WERI-Rb-1 (cell line): ENCODE results near the gene HABP4.

Experiments
- DNase-seq: peaks from one replicate; pipeline ENCODE4 v3.0.0-alpha.2; 2020
- H3K27ac ChIP-seq: fragments of 250-450 bp; sonication (Bioruptor Pico); 2 replicates; pipeline ENCODE4 v1.5.1; 2020; ENCODE audit warnings: mild to moderate bottlenecking, moderate library complexity
- H3K27me3 ChIP-seq: fragments of 250-450 bp; sonication (Bioruptor Pico); 2 replicates; pipeline ENCODE4 v1.5.1; 2021; ENCODE audit warnings: mild to moderate bottlenecking, low read depth, moderate library complexity; ENCODE audit not compliant: insufficient read depth, severe bottlenecking
- H3K36me3 ChIP-seq: fragments of 250-450 bp; sonication (Bioruptor Pico); 2 replicates; pipeline ENCODE4 v1.5.1; 2020; ENCODE audit warnings: mild to moderate bottlenecking, moderate library complexity
- H3K4me3 ChIP-seq: 2 replicates; pipeline ENCODE4 v1.5.1; 2011; ENCODE audit warnings: low read depth, mild to moderate bottlenecking, control low read depth, low read length
- H3K9me3 ChIP-seq: fragments of 250-450 bp; sonication (Bioruptor Pico); 2 replicates; pipeline ENCODE4 v1.5.1; 2021; ENCODE audit warnings: mild to moderate bottlenecking, moderate library complexity; ENCODE audit not compliant: severe bottlenecking
- CTCF ChIP-seq: IDR thresholded peaks from 2 replicates; pipeline ENCODE4 v1.5.1; 2011; ENCODE audit warnings: low read depth, mild to moderate bottlenecking, control low read depth, inconsistent platforms, low read length

The HABP4 gene

GRCh38 chr9:96483197-96483596 is 33.2 kb downstream of the HABP4 start:
- Histone ChIP-seq H3K36me3 (peaks cover 28% of the 10 kb centered on the region), H3K4me3 (no peak overlapping the region), H3K27ac (no peak overlapping the region), H3K9me3 (no peaks in the 10 kb centered on the region), H3K27me3 (no peaks in the 10 kb centered on the region)
- TF ChIP-seq CTCF = no peak
- DNase-seq = no peak

- Histone ChIP-seq H3K4me3 (no peak overlapping the region), H3K27me3 (no peaks in the 10 kb centered on the region), H3K36me3 (peaks cover 35% of the 10 kb centered on the region), H3K27ac (no peak overlapping the region), H3K9me3 (no peaks in the 10 kb centered on the region)
- TF ChIP-seq CTCF = no peak
- DNase-seq = no peak
These were observed 33.9 kb downstream of the HABP4 start for GRCh38 chr9:96483733-96484390.

- Histone ChIP-seq H3K36me3 (peaks cover 41% of the 10 kb centered on the region), H3K27me3 (no peaks in the 10 kb centered on the region), H3K9me3 (no peaks in the 10 kb centered on the region), H3K4me3 (no peak overlapping the region), H3K27ac (no peak overlapping the region)
- TF ChIP-seq CTCF = no peak
- DNase-seq = no peak
These were observed 34.6 kb downstream of the HABP4 start for GRCh38 chr9:96484521-96484931.

- DNase-seq = no peak
- no peak overlapping the region for H3K4me3 ChIP-seq
- no peaks in the 10 kb centered on the region for H3K9me3 ChIP-seq
- no peak for TF ChIP-seq CTCF
- no peaks in the 10 kb centered on the region for H3K27me3 ChIP-seq
- peaks cover 48% of the 10 kb centered on the region for H3K36me3 ChIP-seq
- no peak overlapping the region for H3K27ac ChIP-seq
These were observed 35.3 kb downstream of the HABP4 start for GRCh38 chr9:96485280-96485679.

GRCh38 chr9:96486386-96487028 is 36.5 kb downstream of the HABP4 start:
- TF ChIP-seq CTCF = no peak
- DNase-seq = no peak
- Histone ChIP-seq H3K27me3 (no peaks in the 10 kb centered on the region), H3K9me3 (no peaks in the 10 kb centered on the region), H3K4me3 (no peak overlapping the region), H3K27ac (peak overlapping the region; percentile 8; the same call in 1 of the 2 replicates), H3K36me3 (peaks cover 59% of the 10 kb centered on the region)
